HG02763 (cell line): ENCODE results near the gene CDHR3.

ENCODE experiments used
- ATAC-seq: cut with Tn5 transposase; IDR thresholded peaks from one replicate; pipeline ENCODE4 v1.9.1; 2021; ENCODE audit warnings: mild to moderate bottlenecking, moderate library complexity; ENCODE audit not compliant: unreplicated experiment

CDHR3 gene

GRCh38 chr7:106021151-106022067 lies 58.3 kb downstream of the CDHR3 start:
- no peak for ATAC-seq

DNA sequence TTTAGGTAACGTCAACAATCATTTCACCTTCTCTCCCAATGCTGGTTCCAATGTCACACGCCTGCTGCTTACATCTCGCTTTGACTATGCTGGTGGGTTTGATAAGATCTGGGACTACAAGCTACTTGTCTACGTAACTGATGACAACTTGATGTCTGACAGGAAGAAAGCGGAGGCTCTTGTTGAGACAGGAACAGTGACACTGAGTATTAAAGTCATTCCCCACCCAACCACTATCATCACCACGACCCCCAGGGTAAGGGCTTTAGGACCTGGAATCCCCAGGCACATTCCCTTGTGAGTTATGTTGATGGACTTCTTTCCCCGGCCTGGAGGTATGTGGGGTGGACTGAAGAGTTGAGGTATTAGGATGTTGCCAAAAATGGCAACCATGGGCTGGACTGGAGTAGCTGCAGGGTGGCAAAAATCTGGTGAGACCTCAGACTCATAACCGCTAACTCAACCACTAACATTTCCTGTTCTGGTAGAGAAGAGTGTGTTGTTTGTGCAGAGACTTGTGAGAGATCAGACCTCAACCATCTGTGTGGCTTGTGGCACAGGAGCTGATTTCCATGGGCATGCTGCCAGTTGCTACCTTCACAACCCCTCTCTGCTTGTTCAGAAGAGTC lies 59.2 kb downstream of the CDHR3 start:
- peak; percentile 84 for ATAC-seq

DNA sequence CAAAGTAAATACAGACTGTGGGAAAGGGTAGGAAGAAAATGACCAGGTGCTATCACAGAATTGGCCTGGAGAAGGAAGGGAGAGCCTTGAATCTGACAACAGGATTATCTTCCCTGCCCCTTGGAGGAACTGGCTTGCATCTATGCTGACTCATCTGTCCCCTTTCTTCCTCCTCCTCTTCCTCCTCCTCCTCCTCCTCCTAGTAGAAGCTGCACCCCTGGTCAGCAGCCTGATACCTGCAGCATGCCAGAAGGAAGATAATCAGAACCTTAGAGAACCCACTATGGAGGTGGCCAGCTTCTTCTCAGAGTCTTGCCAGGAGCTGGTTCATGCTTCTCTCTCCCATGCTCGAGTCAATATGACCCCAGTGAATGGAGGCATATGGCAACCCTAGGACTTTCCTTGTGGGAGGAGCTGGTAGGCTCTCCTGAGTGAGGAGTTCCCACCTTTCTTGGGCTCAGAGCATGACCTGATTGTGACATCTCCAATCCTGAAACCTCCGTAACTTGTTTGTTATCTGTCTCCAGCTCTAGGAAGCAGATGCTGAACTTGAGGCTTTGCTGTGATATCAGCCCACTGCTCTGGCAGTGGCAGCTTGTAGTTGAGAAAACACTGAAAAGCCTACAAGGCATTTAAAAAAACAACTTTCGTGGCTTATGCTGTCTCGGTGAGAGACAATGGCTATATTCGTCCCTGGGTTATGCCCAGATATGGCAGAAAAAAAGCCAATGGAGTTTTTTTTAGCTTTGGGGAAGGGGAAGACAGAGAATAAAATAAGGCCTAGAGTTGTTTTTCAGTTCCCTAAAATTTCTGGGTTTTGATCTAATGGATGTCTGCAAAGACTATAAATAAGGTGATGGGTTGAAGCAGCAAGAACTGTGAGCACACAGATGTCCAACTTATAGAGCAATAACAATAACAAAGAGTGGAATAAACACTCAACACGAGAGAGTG lies 60.6 kb downstream of the CDHR3 start:
- ATAC-seq = no peak

GRCh38 chr7:106026101-106026500 lies 63.0 kb downstream of the CDHR3 start:
- no peak for ATAC-seq

DNA sequence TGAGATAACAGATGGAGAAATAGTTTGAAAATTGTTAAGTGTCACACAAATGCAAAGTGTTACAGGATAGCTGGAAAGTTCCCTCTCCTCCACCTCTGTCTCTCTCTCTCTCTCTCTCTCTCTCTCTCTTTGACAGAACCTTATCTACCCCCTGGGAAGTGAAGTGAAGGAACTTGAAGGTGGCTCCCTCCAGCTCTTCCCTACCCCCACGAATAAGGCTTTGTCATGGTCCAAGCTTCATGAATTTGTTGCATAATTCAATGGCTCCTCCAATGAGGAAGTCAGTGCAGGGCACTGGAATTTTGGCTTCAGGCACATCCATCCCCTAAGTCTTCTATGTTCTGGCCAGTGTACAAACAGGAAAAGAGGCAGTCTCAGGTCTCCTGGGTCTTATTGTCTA lies 66.4 kb downstream of the CDHR3 start:
- ATAC-seq = no peak

DNA sequence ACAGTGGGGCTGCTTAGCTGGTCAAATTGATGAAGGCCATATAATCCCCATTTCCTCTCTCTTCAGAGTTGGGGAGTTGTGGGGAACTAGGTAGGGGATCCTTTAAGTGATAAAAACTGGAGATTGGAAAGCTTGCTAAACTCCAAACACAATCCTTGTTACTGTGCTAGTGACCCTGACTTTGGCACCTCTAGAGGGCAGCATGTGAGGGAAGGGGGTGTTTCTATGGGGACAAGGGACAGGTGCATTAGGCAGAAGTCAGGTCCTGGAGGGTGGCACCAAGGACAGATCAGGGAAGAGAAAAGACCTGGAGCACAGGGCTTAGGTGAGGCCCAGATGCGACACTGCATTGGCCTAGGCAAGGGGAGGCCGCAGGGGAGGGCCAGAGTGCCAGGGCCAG lies 66.9 kb downstream of the CDHR3 start:
- ATAC-seq = no peak

DNA sequence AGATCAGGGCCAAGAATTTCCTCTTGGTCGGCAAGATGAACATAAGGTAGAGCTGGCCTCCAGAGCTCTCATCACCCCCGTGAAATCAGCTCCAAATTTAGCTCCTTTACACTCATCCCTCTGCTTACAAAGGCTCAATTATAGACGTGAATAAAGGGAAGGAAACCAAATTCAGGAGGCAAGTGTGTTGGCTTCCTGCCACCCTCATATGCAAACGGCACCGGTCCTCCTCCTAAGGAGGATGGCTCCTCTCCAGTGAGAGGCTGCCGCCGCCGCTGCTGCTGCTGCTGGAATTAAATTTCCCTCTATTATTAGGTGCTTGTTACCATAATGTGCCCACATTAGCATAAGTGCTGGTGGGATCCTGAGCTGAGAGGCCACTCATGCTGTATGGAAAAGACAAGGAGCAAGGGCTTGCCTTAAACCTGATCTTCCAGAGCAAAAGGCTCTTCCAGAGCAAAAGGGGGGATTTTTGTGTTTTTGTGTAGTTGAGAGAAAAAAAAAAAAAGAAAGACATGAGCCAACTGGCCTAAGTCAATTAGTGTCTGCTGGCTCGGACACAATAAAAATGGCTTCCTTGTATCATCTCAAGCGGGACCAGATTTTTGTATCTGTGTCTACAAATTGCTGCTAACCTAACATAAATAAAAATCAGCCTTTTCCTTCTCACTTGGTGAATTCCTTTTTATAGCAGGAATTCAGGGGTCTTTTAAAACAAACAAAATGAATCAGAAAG lies 68.4 kb downstream of the CDHR3 start:
- no peak for ATAC-seq

DNA sequence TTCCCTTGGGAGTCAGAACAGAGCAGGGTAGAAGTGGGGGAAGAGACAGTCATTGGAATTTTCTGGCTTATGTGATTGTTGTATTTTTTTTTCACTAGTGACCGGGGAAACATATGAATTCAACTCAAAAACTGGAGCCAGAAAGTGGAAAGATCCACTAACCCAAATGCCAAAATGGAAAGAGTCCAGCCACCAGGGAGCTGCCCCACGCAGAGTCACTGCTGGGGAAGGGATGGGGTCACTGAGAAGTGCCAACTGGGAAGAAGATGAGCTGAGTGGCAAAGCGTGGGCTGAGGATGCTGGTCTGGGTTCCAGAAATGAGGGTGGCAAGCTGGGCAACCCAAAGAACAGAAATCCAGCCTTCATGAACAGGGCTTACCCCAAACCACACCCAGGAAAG lies 69.2 kb downstream of the CDHR3 start:
- no peak for ATAC-seq

- ATAC-seq = no peak
These were observed 70.7 kb downstream of the CDHR3 start for GRCh38 chr7:106033735-106034134.

- no peak for ATAC-seq
These were observed 71.3 kb downstream of the CDHR3 start for GRCh38 chr7:106034383-106034782.

GRCh38 chr7:106035568-106035967 lies 72.5 kb downstream of the CDHR3 start:
- ATAC-seq = no peak

GRCh38 chr7:106036004-106036403 lies 72.9 kb downstream of the CDHR3 start:
- ATAC-seq = no peak

DNA sequence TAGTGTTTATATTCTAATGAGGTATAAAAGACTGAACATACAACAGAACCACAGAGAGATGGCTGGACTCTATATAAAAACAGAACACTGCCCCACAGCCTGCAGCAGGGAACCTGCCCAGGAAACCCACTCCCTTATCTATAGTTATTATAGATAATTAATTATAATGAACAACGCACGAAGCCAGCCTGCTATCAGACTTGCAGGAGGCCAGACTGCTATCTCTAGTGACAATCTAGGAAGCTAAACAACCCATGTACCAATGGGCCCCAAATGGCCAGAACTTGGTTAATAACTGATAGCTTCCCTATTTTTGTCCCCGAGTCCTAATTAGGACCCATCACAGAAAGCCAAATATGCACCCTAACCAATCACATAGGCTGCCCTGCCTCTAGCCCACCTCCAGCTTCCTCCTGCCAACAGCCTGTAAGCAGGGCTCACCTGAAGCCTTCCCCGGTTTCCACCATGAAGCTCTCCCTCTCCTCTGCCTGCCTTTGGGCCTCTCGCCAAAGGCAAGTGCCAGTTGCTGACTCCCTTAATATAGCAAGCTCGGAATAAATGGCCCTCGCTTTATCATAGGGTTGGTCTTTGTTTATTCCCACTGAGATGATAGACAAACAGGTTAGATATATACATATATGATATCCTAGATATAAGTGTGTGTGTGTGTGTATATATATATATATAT lies 74.6 kb downstream of the CDHR3 start:
- ATAC-seq = no peak

- ATAC-seq = no peak
These were observed 75.2 kb downstream of the CDHR3 start for GRCh38 chr7:106038289-106038688.

DNA sequence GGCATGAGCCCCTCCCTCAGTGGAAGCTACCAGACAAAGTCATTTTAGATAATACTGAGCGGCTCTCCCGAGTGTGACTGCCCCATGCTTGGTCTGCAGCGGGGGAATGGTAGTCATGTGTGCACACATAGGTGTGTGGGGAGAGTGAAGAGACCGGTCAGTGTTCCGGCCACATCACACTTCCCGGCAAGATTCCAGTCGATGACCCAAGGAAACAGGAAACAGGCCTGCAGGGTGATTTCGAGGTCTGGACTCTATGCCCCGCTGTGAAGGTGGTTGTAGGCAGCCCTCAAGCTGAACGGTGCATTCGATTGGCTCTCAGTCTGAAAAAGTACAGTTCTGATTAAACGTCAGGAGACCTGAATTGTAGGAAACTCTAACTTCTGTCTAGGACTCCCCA lies 75.9 kb downstream of the CDHR3 start:
- ATAC-seq = no peak

GRCh38 chr7:106039486-106040060 lies 76.5 kb downstream of the CDHR3 start:
- ATAC-seq = no peak

DNA sequence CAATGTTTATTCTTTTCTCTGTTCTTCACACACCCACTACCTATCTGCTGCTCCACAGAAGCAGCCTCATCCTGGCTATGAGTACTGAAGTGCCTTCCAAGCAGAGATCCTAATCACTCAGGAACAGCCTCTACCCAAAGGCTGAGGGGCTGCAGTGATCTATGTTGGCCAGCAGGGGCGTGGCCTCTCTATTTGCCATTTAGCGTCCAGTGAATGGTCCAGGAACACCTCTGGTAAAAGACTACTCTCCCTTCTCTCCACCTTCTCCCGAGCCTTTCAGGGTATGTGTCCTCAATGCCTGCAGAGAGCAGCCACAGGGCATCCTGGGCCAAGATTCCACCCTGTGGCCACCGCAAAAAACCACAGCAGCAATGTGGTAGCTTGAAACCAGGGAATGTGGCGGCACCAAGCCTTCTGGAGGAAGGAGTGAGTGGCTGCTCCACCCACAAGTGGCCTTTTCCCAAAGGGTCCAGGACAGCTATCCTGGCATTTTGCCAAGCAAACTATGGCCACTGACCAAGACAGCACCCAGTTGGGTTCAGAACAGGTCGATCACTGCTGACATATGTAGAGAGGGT lies 78.2 kb downstream of the CDHR3 start:
- ATAC-seq = no peak

DNA sequence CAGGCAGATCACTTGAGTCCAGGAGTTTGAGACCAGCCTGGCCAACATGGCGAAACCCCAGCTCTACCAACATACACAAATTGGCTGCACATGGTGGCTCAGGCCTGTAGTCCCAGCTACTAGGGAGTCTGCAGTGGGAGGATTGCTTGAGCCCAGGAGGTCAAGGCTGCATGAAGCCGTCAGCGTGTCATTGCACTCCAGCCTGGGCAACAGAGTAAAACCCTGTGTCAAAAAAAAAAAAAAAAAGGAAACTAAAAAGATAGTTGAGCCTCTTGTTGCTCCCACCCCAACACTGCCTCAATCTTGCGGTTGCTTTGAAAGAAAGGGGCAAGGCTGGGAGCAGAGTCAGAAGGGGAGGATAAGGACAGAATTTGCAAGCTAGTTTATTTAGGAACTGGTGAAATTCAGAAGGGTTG lies 79.1 kb downstream of the CDHR3 start:
- ATAC-seq = no peak

DNA sequence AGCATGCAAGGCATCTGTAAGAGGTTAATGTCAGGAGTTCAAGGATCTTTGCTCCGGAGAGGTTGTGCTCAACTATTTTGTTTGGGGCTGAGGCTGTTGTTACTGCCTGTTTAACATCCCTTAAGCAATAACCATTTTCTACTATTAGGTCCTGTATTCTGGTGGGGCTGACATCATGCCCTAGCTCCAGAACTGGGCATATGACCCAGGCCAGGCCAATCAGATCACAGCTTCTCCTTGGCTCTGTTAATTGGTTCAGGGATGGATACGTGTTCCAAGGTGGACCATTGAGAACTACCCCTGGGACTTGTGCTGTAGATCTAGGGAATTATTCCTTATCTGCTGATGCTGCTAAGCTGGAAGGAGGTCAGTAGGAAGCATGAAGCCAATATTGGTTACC lies 82.1 kb downstream of the CDHR3 start:
- no peak for ATAC-seq
